Endothelial cell of hepatic sinusoid (primary cell): ENCODE measurements around the gene TANC1.

Experiments used
- in situ Hi-C: cut with HindIII; loops from 2 replicates; pipeline ENCODE4 v1.10.0; 2017; ENCODE audit warnings: low sequenced_read_pairs

The TANC1 gene

GRCh38 chr2:159153951-159154350 is 185.5 kb downstream of the TANC1 start:
- in situ Hi-C loops = no loop called here

DNA sequence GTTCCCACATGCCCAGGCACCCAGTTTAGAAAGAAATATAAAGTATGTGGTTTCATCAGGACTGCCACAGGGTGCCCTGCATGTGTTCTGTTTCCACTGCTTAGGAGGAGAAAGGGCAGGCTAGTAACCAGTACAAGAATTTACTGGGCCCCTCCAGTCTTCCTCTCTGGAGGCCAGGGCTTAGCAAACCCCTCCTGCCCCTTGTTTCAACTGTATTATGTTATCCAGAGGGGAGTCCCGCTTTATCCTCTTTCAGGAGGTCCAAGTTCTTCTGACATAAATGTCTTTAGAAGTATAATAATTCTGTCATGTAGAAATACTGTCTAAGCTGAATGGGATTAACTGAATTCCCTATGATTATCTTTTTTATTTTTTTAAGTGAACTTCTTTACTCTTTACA is 185.9 kb downstream of the TANC1 start:
- in situ Hi-C loops = no loop called here

- in situ Hi-C loops = no loop called here
These were observed 186.9 kb downstream of the TANC1 start for GRCh38 chr2:159155320-159155719.

GRCh38 chr2:159155791-159156190 is 187.4 kb downstream of the TANC1 start:
- in situ Hi-C loops = no loop called here

DNA sequence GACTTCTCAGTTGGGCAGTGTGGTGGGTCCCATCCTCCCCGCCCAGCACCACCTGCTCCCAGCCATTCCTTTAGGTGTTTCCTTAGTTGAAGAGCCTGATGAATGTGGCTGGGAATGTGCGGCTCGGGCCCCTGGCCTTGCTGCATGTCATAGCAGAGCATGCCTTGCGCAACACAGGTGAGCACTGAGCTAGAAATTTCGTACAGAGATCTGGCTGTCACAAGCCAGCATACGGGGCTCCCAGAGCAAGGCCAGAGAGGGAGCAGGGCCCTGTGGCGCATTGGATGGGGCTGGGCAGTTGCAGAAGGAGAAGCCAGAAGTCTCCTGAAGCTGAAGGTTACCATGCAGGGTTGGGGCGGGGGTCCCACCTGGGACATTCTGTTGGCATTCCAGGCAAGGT is 188.4 kb downstream of the TANC1 start:
- in situ Hi-C loops = no loop called here

DNA sequence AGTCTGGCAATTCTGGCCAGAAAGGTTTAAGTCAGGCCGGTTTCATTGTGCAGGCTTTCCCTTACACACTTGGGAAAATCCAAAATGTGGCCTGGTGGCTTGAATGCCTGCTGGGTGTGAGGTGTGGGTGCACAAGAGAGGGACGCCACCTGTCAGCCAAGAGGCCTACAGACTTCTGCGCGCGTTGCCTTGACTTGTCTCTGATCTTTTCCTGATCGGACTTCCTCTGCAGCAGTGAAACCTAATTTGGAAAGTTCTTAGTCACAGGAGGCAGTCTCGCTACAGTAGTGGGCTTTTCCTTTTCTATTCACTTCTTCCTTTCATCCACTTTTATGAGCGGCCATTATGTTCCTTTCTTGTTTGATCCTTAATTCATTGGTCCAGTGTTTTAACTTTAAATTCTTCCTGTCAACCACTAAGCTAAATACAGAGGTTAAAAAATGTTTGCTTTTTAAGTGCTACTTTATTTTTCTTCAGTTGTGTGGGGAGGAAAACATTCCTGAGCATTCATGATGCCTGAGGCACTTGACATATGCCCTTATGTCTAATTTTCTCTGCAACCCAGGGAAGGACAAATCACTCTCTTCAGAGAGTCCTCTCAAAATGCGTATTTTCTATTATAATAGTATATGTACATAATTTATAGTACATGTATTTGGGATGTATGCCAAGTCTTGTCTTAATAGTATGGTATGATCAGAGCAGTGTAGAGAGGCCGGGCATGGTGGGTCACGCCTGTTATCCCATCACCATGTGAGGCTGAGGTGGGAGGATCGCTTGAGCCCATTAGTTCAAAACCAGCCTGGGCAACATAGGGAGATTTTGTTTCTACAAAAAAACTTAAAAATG is 189.1 kb downstream of the TANC1 start:
- in situ Hi-C loops = no loop called here

GRCh38 chr2:159160412-159160811 is 192.0 kb downstream of the TANC1 start:
- in situ Hi-C loops = no loop called here

- in situ Hi-C loops = no loop called here
These were observed 192.5 kb downstream of the TANC1 start for GRCh38 chr2:159160954-159161353.

- in situ Hi-C loops = no loop called here
These were observed 195.5 kb downstream of the TANC1 start for GRCh38 chr2:159163930-159164329.

GRCh38 chr2:159164457-159164911 is 196.0 kb downstream of the TANC1 start:
- in situ Hi-C loops = no loop called here

DNA sequence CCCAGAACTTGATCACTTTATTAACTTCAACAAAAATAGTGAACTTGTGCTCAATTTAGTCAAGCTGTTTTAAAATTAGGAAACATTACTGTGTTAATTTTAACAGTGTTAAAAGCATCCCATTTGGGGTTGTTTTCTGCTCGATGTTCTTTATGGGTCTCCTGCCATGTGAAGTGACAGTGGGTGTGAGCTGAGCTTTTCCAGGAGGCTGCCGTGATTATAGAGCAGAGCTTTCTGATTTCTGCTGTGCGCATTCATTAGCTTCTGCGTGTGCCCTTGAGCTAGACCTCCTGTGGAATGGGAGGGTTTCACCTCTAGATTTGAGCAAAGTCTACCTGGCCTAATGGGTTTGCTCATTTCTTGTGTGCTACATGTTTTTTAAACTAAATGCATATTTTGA is 196.6 kb downstream of the TANC1 start:
- in situ Hi-C loops = no loop called here

DNA sequence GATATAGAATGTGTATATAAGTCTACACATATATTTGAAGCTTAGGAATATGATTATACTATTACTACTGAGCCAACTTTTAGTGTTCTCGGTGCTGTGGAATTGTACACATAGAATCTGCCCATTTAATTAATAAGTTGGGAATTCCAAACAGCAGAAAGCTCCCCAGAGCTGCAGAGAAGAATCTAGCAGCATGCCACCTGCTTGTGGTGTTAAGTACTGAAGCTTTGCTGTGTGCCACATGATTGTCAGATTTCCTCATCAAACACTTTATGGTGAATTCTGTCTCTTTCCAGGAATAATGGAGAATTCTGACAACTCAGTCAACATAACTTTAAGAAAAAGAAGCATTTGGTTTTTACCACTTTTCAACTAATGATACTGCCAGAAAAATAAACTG is 200.3 kb downstream of the TANC1 start:
- in situ Hi-C loops = no loop called here

DNA sequence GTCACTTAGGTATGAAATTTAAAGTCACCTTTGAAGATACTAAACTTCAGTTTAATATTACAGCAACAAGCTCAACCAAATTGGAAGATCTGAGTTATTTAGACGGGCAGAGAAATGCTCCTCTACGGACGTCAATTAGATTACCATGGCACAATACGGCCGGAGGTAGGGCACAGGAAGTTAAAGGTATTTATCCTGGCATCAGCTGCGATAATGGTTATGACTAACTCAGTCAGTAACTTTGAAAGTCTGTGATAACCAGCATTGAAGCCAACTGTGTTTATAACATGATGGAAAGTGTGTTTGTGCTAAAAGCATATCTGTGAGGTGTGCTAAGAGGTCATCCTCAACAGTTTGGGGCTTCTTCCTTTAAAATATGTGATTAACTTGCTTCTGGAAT is 200.7 kb downstream of the TANC1 start:
- in situ Hi-C loops = no loop called here

DNA sequence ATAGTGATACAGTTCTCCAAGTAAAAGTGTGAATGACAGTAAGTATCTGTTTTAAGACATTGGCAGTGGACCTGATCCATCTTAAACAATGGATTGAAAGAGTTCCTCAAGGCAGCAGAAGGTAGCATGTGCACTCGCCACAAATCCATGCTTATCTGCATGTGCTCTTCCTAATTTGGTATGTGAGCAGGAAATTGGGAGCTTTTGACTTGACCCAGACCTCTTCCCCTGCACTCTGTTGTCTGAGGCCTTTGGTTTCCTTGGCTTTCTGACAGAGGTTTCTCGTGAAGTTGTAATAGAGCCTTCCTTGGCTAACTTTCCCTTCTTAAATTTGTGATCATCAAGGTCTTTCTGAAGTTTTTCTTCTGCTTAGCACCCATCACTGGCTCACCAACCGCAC is 204.0 kb downstream of the TANC1 start:
- in situ Hi-C loops = no loop called here

DNA sequence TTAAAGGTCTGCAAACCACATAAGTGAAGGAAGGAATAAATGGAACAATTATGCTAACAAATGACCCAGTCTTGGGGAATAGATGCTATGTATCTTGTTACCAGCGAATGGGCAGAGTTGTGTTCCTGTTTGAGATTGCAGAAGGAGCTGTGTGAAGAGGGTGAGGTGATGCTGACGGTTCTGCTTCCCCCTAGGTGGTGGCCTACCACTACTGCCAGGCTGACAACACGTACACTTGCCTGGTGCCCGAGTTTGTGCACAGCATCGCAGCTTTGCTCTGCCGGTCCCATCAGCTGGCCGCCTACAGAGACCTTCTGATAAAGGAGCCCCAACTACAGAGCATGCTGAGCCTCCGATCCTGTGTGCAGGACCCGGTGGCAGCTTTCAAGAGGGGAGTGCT is 206.3 kb downstream of the TANC1 start:
- in situ Hi-C loops = no loop called here

DNA sequence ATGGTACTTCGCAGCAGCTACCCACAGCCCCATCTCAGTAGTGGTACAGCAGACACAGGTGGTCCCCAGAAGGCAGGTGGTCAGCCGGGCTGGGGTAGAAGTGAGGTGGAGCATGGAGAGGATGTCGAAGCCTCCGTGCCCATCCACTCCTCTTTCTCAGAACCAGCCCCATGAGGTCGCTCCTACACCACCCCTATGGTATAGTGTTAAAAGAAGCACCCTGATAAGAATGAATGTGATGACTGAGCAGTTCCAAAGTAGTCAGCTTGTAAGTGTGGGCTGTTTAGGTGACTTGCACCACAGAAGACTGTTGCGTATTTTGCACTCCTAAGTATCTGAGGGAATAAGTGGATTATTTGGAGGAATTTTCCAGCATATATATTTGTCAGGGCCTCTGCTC is 206.7 kb downstream of the TANC1 start:
- in situ Hi-C loops = no loop called here

DNA sequence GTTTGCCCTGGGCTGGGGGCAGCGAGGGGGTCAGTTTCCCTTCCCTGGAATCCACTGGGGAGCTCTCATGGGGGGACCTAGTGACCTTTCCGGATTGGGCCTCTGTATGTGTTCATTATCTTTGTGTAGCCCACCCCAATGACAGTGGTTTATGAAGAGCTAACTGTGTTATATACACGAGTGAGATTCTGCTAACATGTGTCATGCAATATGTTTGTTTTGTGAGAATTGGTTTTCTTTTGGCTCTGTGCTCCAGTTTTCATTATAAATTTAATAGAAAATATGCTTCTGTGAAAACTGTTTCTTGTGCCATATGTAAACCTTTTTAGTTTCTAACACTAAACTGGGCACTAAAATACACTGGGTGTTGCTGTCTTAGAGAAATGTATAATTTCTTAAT is 207.5 kb downstream of the TANC1 start:
- in situ Hi-C loops = no loop called here

DNA sequence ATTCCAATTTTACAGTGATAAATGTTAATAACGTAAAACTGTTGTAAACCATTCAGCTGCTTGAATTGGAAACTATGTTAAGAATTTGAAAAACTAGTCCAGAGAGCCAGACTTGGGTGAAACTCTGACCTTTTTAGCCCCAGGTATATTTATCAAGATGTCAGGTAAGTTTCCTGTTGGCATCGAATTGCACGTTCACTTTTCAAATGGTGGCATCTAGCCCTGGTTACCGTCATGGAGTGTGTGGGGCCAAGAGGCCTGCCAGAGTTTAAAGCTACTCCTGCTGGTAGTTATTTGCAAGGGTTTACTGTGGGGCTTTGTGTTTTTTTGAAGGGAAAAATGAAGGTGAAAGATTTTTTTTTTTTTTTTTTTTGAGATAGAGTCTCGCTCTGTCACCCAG is 208.1 kb downstream of the TANC1 start:
- in situ Hi-C loops = no loop called here

DNA sequence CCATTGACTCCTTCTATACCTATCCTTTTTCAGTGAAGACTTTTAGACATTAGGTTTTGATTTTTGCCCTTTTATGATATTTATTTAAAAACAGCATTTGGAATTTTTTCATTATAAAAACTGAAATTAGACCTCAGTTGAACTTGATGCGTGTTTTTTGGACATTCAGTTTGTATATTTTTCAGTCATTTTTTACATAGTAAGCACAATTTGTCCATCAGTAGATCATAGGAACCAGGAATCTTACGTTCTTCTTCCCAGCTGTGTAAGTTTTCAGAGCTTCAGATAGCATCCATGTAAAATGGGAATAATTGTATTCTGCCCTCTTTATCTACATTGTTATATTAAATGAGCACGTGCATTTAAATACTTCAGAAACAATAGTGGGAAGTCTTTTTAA is 208.9 kb downstream of the TANC1 start:
- in situ Hi-C loops = no loop called here

GRCh38 chr2:159177957-159178356 is 209.5 kb downstream of the TANC1 start:
- in situ Hi-C loops = no loop called here

DNA sequence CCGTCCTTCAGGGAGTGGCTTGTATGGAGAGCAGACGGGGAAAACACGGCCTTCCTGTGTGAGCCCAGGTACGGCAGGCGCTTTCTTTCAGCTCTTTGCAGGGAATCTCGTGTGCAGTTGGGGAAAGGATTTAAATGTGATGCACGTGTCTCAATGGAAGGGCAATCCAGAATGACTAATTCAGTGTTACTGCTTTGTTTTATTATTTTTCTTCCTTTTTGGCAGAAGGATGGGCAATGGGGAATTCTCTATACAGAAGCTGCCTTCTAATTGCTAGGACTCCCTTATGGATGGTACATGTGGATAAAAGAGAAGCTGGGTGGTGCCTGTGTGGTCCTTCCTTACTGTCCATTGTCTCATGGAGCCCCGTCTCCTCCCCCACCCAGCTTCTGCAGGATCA is 210.7 kb downstream of the TANC1 start:
- in situ Hi-C loops = no loop called here

GRCh38 chr2:159179696-159180095 is 211.3 kb downstream of the TANC1 start:
- in situ Hi-C loops = no loop called here

DNA sequence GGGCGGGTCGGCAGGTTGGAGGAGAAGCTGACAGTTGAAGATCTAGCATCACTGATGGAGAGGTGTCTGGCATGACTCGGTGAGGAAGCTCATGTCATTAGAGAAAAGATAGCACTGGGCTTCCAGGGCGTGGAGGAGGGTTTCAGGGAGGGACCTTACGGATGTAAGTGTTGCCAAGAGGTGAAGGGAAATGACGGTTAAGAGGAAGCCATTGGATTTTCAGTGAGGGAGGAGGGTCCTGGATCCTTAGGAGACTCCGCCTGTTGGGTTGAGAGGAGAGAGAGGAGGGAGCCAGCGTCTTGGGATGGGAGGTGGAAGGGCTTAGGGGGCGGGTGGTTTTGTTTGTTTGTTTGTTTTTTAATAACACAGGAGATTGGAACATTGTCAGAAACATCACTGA is 214.9 kb downstream of the TANC1 start:
- in situ Hi-C loops = no loop called here
